Thyroid gland (tissue), 4 donors: ENCODE data around the gene NOS2. TPM values are rescaled to one million over a fixed set of nuclear protein-coding genes. Genes with fewer than 3 reads are reported as not detected.
"Not testable (repeated sequence)": the region's sequence is repeated elsewhere in the genome, so short reads cannot be mapped to it uniquely, and the experiment has no call there.

Experiments used
- DNase-seq, 2 donors: peaks; one replicate each; pipeline ENCODE4 v3.0.0-alpha.2; 2019
- H3K27ac ChIP-seq, 3 donors: fragments of 200-600 bp; sonication (generic); 1 replicate in 2 of 3; 2 replicates in 1 of 3; pipeline ENCODE4 v1.5.1; 2016 to 2019; ENCODE audit warnings: mild to moderate bottlenecking in 1 of 3, moderate library complexity in 1 of 3
- H3K27me3 ChIP-seq: fragments of 200-600 bp; sonication (generic); one replicate; pipeline ENCODE4 v1.5.1; 2019
- H3K36me3 ChIP-seq, 2 donors: fragments of 200-600 bp; sonication (generic); one replicate each; pipeline ENCODE4 v1.5.1; 2016 to 2019
- H3K4me1 ChIP-seq, 2 donors: fragments of 200-600 bp; sonication (generic); one replicate each; pipeline ENCODE4 v1.5.1; 2017 to 2019
- H3K4me3 ChIP-seq, 3 donors: fragments of 200-600 bp; sonication (generic); replicated peaks in 1 of 3; 1 replicate in 2 of 3; 2 replicates in 1 of 3; pipeline ENCODE4 v1.5.1; 2016; ENCODE audit warnings: mild to moderate bottlenecking in 1 of 3
- H3K9me3 ChIP-seq: fragments of 200-600 bp; sonication (generic); one replicate; pipeline ENCODE4 v1.5.1; 2017
- CTCF ChIP-seq, 6 experiments: fragments of 200-600 bp in 3 of 6; fragments of 450-650 bp in 3 of 6; sonication (generic) in 3 of 6; IDR thresholded peaks; one replicate each; pipeline ENCODE4 v1.5.1; 2016 to 2019; ENCODE audit warnings: antibody characterized with exemption in 6 of 6, mild to moderate bottlenecking in 2 of 6, inconsistent platforms in 1 of 6, moderate library complexity in 1 of 6
- POLR2A ChIP-seq, 2 donors: fragments of 450-650 bp; IDR thresholded peaks; one replicate each; pipeline ENCODE4 v1.6.1; 2017; ENCODE audit warnings: antibody characterized with exemption in 2 of 2, mild to moderate bottlenecking in 2 of 2, moderate library complexity in 1 of 2
- WGBS, 2 donors: methylation state at CpG; one replicate each; pipeline ENCODE4 v1.1.5; 2017; 5-methylcytosine and 5-hydroxymethylcytosine counted together
- intact Hi-C: fragments of 100-400 bp; cut with DNase I; formaldehyde crosslinking; loops from one replicate; pipeline ENCODE4 v1.15.1; 2023
- total RNA-seq, 4 donors: library from RNA; depleted of rRNA; stranded (reverse); fragments of >200 nt; gene quantifications; one replicate each; pipeline ENCODE4 v1.2.3, GENCODE V29; 2016

NOS2 gene
- total RNA-seq, 4 donors from 2014 or later: 0.22 to 1.1 TPM; not detected in 2

DNA sequence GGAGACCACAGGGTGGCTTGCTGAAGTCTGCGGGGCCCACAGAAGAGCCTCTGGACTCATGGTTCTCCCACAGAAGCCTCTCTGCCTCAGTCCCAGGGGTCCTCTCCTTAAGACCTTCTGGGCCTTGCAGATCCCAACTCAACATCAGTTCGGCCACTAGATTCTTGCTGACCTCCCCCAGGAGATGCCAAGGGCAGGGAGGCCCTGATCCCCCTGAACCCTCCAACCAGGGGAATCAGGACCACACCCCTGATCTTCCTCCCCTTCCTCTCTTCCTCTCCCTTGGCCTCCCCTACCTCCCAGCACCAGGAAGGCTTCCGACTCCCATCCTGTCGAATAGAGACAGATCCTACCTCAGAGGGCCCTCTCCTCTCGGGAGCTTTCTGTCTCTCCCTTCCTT is 53.4 kb downstream of the NOS2 start:
- Histone ChIP-seq H3K9me3 (no peaks in the 10 kb centered on the region), H3K27ac (no peak overlapping the region), H3K27me3 (no peaks in the 10 kb centered on the region), H3K36me3 (no peaks in the 10 kb centered on the region), H3K4me3 (no peak overlapping the region), H3K4me1 (no peaks in the 10 kb centered on the region)
- TF ChIP-seq CTCF (IDR thresholded peaks at IDR 0.05) (no peak), POLR2A (IDR thresholded peaks at IDR 0.05) (no peak)
- DNase-seq: no peak
- 89 to 96% methylated on average over 4 to 5 of the region's 5 CpGs for WGBS, 2 donors
- intact Hi-C loops: no loop called here

DNA sequence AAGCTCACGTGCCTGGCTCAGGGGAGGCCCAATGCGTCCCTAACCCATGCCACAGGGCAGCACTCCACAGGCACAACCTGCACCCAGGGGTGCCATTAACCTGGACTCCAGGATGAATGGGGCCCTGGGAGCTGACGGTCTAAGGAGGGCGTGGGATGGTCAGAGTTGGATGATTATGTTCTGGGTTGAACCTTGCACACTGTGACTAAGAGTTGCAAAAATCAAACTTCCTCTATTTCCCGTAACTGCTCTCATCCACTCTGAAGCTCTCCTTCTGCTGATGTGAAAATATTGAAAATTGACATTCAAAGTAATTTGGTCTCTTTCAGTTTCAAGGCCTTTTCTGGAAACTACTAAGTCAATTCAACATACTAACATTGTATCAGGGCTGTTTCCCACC is 54.0 kb downstream of the NOS2 start:
- H3K9me3 ChIP-seq, H3K4me1 ChIP-seq, H3K4me3 ChIP-seq, DNase-seq, intact Hi-C loops, H3K27ac ChIP-seq, H3K27me3 ChIP-seq, H3K36me3 ChIP-seq: not testable (repeated sequence)
- 88 to 93% methylated on average over 1 to 2 of the region's 5 CpGs for WGBS, 2 donors

DNA sequence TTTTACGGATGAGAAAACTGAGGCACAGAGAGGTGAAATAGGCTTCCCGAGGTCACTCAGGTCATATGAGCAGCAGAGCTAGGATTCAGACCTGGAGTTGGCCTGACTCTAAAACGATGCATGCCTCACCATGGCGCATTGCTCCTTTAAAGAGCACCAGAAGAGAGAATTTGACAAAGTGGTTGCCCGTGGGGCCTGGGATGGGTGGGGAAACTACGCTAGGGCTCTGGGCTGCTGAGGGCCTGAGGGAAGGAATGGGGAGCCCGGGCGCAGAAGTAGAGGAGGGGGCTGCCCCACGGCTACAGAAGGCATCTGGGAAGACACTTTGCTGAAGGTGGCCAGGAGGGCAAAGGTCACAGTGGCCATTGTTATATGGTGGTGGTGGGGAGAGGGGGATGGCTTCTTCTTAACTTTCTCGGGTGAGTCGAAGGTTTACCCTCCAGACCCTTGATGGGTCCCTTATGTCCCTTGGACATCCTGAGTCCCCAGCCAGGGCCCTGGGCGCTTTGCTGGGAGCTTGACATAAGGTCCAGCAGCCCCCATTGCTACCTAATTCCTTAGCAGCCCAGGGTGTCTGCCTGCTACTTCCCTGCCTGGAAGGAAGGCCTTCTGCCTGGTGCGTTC is 55.0 kb downstream of the NOS2 start:
- H3K27ac ChIP-seq, H3K4me1 ChIP-seq, H3K27me3 ChIP-seq, H3K9me3 ChIP-seq, DNase-seq, intact Hi-C loops, H3K36me3 ChIP-seq, H3K4me3 ChIP-seq: not testable (repeated sequence)
- 86 to 92% methylated on average over 13 of the region's 13 CpGs for WGBS, 2 donors

GRCh38 chr17:27743281-27743885 is 56.9 kb downstream of the NOS2 start:
- intact Hi-C loops: no loop called here
- no peaks in the 10 kb centered on the region for H3K4me1 ChIP-seq
- no peak overlapping the region for H3K27ac ChIP-seq
- H3K27me3 ChIP-seq: no peaks in the 10 kb centered on the region
- H3K4me3 ChIP-seq: no peak overlapping the region
- H3K9me3 ChIP-seq: no peaks in the 10 kb centered on the region
- DNase-seq: no peak
- TF ChIP-seq POLR2A (IDR thresholded peaks at IDR 0.05): no peak
- TF ChIP-seq CTCF (IDR thresholded peaks at IDR 0.05): no peak
- no peaks in the 10 kb centered on the region for H3K36me3 ChIP-seq
- WGBS, 2 donors: 82 to 85% methylated on average over 8 of the region's 8 CpGs

DNA sequence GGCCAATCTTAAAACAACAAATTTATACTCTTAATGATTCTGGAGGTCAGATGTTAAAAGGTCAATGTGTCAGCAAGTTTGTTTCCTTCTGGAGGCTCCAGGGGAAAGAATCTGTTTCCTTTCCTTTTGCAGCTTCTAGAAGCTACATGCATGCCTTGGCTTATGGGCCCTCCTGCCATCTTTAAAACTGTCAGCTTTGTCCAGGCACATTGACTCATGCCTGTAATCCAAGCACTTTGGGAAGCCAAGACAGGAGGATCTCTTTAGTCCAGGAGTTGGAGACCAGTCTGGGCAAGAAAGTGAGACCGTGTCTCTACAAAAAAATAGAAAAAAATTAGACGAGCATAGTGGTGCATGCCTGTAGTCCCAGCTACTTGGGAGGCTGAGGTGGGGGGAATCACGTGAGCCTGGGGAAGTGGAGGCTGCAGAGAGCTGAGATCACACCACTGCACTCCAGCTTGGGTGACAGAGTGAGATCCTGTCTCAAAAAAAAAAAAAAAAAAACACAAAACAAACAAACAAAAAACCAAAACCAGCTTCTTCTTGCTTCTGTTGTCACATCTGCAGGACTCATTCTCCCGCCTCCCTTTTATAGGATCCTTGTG is 58.3 kb downstream of the NOS2 start:
- intact Hi-C loops: no loop called here
- 89 to 90% methylated on average over 4 of the region's 4 CpGs for WGBS, 2 donors
- no peak overlapping the region for H3K4me3 ChIP-seq

More for the DNA sequence above, 58.3 kb downstream of the NOS2 start:
- TF ChIP-seq CTCF (IDR thresholded peaks at IDR 0.05): no peak
- TF ChIP-seq POLR2A (IDR thresholded peaks at IDR 0.05): no peak
- Histone ChIP-seq H3K36me3 (no peaks in the 10 kb centered on the region), H3K9me3 (no peaks in the 10 kb centered on the region), H3K4me1 (no peaks in the 10 kb centered on the region), H3K27ac (no peak overlapping the region), H3K27me3 (no peaks in the 10 kb centered on the region)
- no peak for DNase-seq
